ENCODE measurements around the gene CCN5.

GRCh38 chr20:44720997-44721784, 6.0 kb downstream of the CCN5 start:
- TF ChIP-seq CTCF (IDR thresholded peaks at IDR 0.05) (no peak), POLR2A (IDR thresholded peaks at IDR 0.05) (no peak), POLR2AphosphoS5 (IDR thresholded peaks at IDR 0.05; ENCODE audit: insufficient read depth in 1 of 2, low read depth in 1 of 2) (peak in 1 of 2 donors; percentile 68)

Data from vagina (tissue), 2 donors.